CD4-positive, alpha-beta T cell treated with Interleukin-1 beta for 1 hour (primary cell): ENCODE data around the gene PTPN12.
"Not testable (repeated sequence)": the region's sequence is repeated elsewhere in the genome, so short reads cannot be mapped to it uniquely, and the experiment has no call there.

Experiments used
- DNase-seq, 2 donors: peaks; one replicate each; pipeline ENCODE4 v3.0.0-alpha.2; 2020 to 2022

Gene PTPN12

GRCh38 chr7:77538281-77539212, 1.5 kb downstream of the PTPN12 start:
- peak in 1 of 2 donors; percentile 30 for DNase-seq

- no peak for DNase-seq
These were observed 3.3 kb downstream of the PTPN12 start for GRCh38 chr7:77540402-77540822.

- DNase-seq, result not testable (repeated sequence)
These were observed 3.9 kb downstream of the PTPN12 start for GRCh38 chr7:77540993-77541392.

GRCh38 chr7:77542409-77542808, 5.3 kb downstream of the PTPN12 start:
- no peak for DNase-seq

DNA sequence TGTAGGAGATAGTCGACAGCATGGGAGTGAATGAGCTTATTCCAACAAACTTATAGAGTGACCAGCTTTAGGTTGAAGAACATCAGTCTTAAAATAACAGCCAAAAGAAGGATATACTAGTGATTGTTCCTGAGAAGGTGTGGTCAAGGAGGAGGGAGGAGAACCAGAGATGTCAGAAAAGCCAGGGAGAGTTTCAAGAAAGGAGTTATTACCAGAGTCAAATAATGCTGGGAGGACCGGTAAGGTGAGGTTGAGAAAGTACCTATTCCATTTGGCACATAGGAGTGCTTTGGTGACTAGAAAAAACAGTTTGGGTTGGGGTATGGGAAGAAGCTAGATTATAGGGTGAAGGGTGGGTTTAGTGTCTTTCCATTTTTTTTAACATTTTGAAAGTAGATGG, 5.8 kb downstream of the PTPN12 start:
- DNase-seq, result no peak

DNA sequence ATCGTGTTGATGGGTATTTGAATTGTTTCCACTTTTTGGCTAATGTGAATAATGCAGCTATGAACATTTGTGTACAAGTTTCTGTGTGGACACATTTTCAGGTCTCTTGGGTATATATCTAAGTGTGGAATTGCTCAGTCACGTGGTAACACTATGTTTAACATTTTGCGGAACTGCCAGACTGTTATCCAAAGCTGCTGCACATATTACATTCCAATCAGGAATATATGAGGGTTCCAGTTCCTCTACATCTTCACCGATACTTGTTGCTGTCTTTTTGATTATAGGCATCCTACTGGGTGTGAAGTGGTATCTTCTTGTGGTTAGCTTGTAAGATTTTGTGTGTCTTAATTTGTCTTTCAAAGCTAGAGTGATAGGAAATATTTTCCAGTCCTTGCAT, 6.8 kb downstream of the PTPN12 start:
- no peak for DNase-seq

DNA sequence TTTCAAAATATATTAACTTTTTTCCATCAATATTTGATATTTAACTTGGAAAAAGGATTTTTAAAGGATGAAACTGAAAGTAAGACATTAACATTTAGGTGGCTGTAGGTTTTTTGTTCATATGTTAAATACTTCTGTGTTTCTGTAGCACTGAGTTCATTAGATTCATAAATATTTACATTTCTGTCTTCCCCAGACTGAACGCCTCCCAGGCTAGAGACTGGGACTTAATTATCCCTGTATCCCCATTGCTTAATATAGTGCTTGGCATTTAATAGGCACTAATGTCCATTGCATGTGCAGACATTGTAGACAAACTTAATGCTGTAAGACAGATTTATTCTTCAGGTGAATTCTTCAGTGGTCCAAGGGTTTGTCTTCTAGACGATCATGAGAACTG, 7.4 kb downstream of the PTPN12 start:
- no peak for DNase-seq

- DNase-seq, result no peak
These were observed 11.1 kb downstream of the PTPN12 start for GRCh38 chr7:77548206-77548605.

- no peak for DNase-seq
These were observed 12.2 kb downstream of the PTPN12 start for GRCh38 chr7:77549106-77549870.

DNA sequence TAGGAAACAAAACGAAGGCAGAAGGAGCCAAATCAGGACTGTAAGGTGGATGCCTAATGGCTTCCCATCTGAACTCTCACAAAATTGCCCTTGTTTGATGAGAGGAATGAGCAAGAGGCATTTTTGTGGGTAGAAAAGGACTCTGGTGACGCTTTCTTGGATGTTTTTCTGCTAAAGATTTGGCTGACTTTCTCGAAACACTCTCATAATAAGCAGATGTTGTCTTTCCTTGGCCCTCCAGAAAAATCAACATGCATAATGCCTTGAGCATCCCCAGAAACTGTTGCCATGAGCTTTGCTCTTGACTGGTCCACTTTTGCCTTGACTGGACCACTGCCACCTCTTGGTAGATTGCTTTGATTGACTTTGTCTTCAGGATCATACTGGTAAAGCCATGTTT, 13.5 kb downstream of the PTPN12 start:
- no peak for DNase-seq

DNA sequence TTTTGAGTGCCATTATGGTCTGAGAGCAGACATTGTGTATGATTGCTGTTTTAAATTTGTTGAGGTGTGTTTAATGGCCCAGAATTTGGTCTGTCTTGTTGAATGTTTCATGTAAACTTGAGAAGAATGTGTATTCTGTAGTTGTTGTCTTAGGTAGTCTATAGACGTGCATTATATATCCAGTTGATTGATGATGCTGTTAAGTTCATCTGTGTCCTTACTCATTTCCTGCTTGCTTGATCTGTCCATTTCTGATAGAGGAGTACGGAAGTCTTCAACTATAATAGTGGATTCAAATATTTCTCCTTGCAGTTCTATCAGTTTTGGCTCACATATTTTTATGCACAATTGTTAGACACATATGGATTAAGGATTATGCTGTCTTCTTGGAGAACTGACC, 16.0 kb downstream of the PTPN12 start:
- no peak for DNase-seq

- no peak for DNase-seq
These were observed 21.3 kb downstream of the PTPN12 start for GRCh38 chr7:77558284-77558967.

GRCh38 chr7:77561352-77561751, 24.3 kb downstream of the PTPN12 start:
- no peak for DNase-seq

DNA sequence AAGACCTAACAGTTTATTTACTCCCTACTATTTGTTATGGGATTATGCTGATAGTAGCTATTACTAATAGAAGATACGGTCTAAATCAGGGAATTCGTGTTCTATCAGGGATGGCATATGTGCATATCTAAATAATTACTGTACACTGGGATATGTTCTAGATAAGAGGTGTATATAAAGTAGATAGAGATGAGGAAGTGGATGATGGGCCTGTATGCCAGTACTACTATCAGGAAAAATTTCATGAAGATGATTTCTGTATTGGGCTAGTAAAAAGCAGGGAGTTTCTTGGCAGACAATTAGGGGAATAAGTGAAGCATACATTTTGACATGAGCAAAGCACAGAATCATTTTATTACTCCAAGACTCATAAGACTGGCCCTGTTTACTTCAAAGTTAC, 26.2 kb downstream of the PTPN12 start:
- DNase-seq, result no peak

DNA sequence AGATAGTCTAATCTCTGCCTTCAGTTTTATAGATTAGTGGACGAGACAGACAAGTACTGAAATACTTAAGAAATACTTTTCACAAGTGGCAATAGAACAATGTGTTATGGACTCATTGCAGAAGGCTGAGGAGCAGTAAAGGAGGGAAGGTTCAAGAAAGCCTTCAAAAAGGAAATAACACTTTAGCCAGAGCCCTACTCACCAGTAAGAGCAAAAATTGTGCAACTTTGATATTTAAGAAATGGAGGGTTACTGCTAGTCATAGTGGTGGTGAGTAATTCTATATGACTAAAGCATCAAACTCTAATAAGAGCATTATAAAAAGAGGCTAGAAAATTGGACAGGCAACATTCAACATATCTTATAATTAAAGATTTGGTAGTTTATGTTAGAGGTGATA, 28.8 kb downstream of the PTPN12 start:
- DNase-seq, result no peak

DNA sequence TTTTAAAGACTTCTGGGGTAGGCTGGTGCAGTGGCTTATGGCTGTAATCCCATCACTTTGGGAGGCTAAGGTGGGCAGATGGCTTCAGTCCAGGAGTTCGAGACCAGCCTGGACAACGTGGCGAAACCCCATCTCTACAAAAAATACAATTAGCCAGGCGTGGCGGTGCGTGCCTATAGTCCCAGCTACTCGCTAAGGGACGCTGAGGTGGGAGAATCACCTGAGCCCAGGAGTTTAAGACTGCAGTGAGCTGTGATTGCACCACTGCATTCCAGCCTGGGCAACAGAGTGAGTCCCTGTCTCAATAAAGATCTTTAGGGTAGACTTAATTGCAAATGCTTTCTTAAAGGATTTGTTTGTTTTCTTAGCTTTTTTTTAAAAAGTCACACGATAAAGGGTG, 29.3 kb downstream of the PTPN12 start:
- no peak for DNase-seq

DNA sequence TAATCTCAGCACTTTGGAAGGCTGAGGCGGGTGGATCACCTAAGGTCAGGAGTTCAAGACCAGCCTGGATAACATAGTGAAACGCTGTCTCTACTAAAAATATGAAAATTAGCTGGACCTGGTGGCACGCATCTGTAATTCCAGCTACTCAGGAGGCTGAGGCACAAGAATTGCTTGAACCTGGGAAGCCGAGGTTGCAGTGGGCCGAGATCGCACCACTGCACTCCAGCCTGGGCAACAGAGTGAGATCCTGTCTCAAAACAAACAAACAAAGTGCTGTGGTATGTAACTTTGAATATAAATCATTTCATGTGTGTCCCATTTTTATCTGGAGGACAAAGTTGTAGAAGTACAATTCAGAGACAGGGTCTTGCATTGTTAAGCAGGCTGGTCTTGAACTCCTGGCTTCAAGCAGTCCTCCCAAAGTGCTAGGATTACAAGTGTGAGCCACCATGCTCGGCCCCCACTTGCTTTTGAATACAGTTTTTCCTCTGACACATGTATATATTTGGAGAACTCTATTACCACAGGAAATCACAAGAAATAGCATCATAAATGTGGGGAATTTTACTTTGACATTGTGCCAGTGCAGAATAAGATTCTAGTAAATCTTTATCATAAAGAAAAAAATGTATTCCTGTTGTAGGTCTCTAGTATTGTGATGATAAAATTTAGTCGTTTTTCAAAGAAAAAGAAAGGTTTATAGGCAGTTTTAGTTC, 32.6 kb downstream of the PTPN12 start:
- peak in 1 of 2 donors; percentile 15 for DNase-seq

GRCh38 chr7:77570330-77571011, 33.4 kb downstream of the PTPN12 start:
- DNase-seq, result no peak

DNA sequence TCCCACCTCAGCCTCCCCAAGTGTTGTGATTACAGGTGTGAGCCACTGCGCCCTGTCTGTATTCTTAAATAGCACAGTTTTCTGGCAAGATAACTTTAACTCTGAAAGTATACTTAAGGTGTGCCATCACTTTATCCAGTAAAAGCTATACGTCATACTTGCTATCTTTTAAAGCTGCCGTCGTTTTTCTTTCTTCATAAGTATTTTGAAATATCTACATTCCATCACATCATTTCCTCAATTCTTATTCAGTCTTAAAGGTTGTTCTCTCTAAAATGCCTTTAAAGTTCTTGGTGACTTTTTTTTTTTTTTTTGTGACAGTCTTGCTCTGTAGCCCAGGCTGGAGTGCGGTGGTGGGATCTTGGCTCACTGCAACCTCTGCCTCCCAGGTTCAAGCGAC, 34.7 kb downstream of the PTPN12 start:
- DNase-seq, result no peak

- no peak for DNase-seq
These were observed 38.1 kb downstream of the PTPN12 start for GRCh38 chr7:77575187-77575586.

- no peak for DNase-seq
These were observed 39.8 kb downstream of the PTPN12 start for GRCh38 chr7:77576856-77577255.

- no peak for DNase-seq
These were observed 42.7 kb downstream of the PTPN12 start for GRCh38 chr7:77579797-77580196.
